Measurements from ENCODE around the gene ADIRF. TPM values are rescaled to one million over a fixed set of nuclear protein-coding genes. Genes with fewer than 3 reads are reported as not detected.
"Not testable (repeated sequence)": the region's sequence is repeated elsewhere in the genome, so short reads cannot be mapped to it uniquely, and the experiment has no call there.

The ADIRF gene
- total RNA-seq, 2 experiments from 2014 or later, result not detected

- Histone ChIP-seq H3K9me3 (ENCODE audit: low read length) (no peaks in the 10 kb centered on the region), H2AFZ (ENCODE audit: low read length) (no peak overlapping the region), H3K4me3 (ENCODE audit: low read depth, low read length, poor library complexity, severe bottlenecking) (no peak overlapping the region), H4K20me1 (ENCODE audit: insufficient read depth, low read length) (no peaks in the 10 kb centered on the region), H3K27ac (ENCODE audit: low read depth, low read length, poor library complexity, severe bottlenecking) (no peak overlapping the region), H3K9me2 (ENCODE audit: insufficient read depth, low read length) (no peaks in the 10 kb centered on the region), H3K4me1 (ENCODE audit: insufficient read depth, low read length, poor library complexity, severe bottlenecking) (no peaks in the 10 kb centered on the region), H3K79me2 (ENCODE audit: insufficient read depth, low read depth, low read length) (no peaks in the 10 kb centered on the region), H3K4me2 (ENCODE audit: low read length) (no peak overlapping the region), H3K36me3 (ENCODE audit: insufficient read depth, low read length) (no peaks in the 10 kb centered on the region)
- no peak for DNase-seq (ENCODE audit: low spot score)
- intact Hi-C loops (cut with micrococcal nuclease; ENCODE audit: unreplicated experiment), result no loop called here
- CTCF ChIA-PET (ENCODE audit: unreplicated experiment), result no interaction called here
- POLR2A ChIA-PET, result no interaction called here
- BruUV-seq (replicated peaks), result no TSS peak
- no peak for TF ChIP-seq CTCF (conservative IDR thresholded peaks at IDR 0.05; ENCODE audit: low read length)
- no peak for TF ChIP-seq EZH2phosphoT487 (IDR thresholded peaks at IDR 0.05; ENCODE audit: borderline replicate concordance, low read depth, low read length)
Measured at GRCh38 chr10:86979977-86980448, 11.7 kb downstream of the ADIRF start.

GRCh38 chr10:86981020-86981419 lies 12.7 kb downstream of the ADIRF start:
- CTCF ChIA-PET (ENCODE audit: unreplicated experiment); H3K79me2 ChIP-seq (ENCODE audit: insufficient read depth, low read depth, low read length); H2AFZ ChIP-seq (ENCODE audit: low read length); DNase-seq (ENCODE audit: low spot score); H3K9me2 ChIP-seq (ENCODE audit: insufficient read depth, low read length); H3K4me3 ChIP-seq (ENCODE audit: low read depth, low read length, poor library complexity, severe bottlenecking); H3K27ac ChIP-seq (ENCODE audit: low read depth, low read length, poor library complexity, severe bottlenecking); intact Hi-C loops (cut with micrococcal nuclease; ENCODE audit: unreplicated experiment); H3K9me3 ChIP-seq (ENCODE audit: low read length); H4K20me1 ChIP-seq (ENCODE audit: insufficient read depth, low read length); H3K4me2 ChIP-seq (ENCODE audit: low read length); H3K4me1 ChIP-seq (ENCODE audit: insufficient read depth, low read length, poor library complexity, severe bottlenecking); H3K36me3 ChIP-seq (ENCODE audit: insufficient read depth, low read length); BruUV-seq (replicated peaks); POLR2A ChIA-PET: not testable (repeated sequence)

- BruUV-seq (replicated peaks), result no TSS peak
- Histone ChIP-seq H3K27ac (ENCODE audit: low read depth, low read length, poor library complexity, severe bottlenecking) (no peak overlapping the region), H4K20me1 (ENCODE audit: insufficient read depth, low read length) (no peaks in the 10 kb centered on the region), H2AFZ (ENCODE audit: low read length) (no peak overlapping the region), H3K4me3 (ENCODE audit: low read depth, low read length, poor library complexity, severe bottlenecking) (no peak overlapping the region), H3K9me2 (ENCODE audit: insufficient read depth, low read length) (no peaks in the 10 kb centered on the region), H3K79me2 (ENCODE audit: insufficient read depth, low read depth, low read length) (no peaks in the 10 kb centered on the region), H3K4me2 (ENCODE audit: low read length) (no peak overlapping the region), H3K9me3 (ENCODE audit: low read length) (no peaks in the 10 kb centered on the region), H3K36me3 (ENCODE audit: insufficient read depth, low read length) (no peaks in the 10 kb centered on the region), H3K4me1 (ENCODE audit: insufficient read depth, low read length, poor library complexity, severe bottlenecking) (no peaks in the 10 kb centered on the region)
- ChIA-PET POLR2A (no interaction called here), CTCF (ENCODE audit: unreplicated experiment) (no interaction called here)
- DNase-seq (ENCODE audit: low spot score), result no peak
- intact Hi-C loops (cut with micrococcal nuclease; ENCODE audit: unreplicated experiment), result no loop called here
- TF ChIP-seq EZH2phosphoT487 (IDR thresholded peaks at IDR 0.05; ENCODE audit: borderline replicate concordance, low read depth, low read length) (no peak), CTCF (conservative IDR thresholded peaks at IDR 0.05; ENCODE audit: low read length) (no peak)
Measured at GRCh38 chr10:86981716-86982115, 13.4 kb downstream of the ADIRF start.

- H3K36me3 ChIP-seq (ENCODE audit: insufficient read depth, low read length); H4K20me1 ChIP-seq (ENCODE audit: insufficient read depth, low read length); H3K27ac ChIP-seq (ENCODE audit: low read depth, low read length, poor library complexity, severe bottlenecking); H3K9me2 ChIP-seq (ENCODE audit: insufficient read depth, low read length); H3K9me3 ChIP-seq (ENCODE audit: low read length); H3K4me2 ChIP-seq (ENCODE audit: low read length); BruUV-seq (replicated peaks); H3K4me3 ChIP-seq (ENCODE audit: low read depth, low read length, poor library complexity, severe bottlenecking); CTCF ChIA-PET (ENCODE audit: unreplicated experiment); DNase-seq (ENCODE audit: low spot score); H2AFZ ChIP-seq (ENCODE audit: low read length); H3K4me1 ChIP-seq (ENCODE audit: insufficient read depth, low read length, poor library complexity, severe bottlenecking); H3K79me2 ChIP-seq (ENCODE audit: insufficient read depth, low read depth, low read length); intact Hi-C loops (cut with micrococcal nuclease; ENCODE audit: unreplicated experiment): not testable (repeated sequence)
- POLR2A ChIA-PET, result interaction anchor here (0.6 kb wide), 1 partner anchor 149 kb away, joined by 3 read pairs; no protein-coding TSS in a partner anchor
Measured at GRCh38 chr10:86984498-86984897, 16.2 kb downstream of the ADIRF start.
